Psoas muscle (tissue), 8 donors: ENCODE results near the gene SIGLEC10. TPM values are rescaled to one million over a fixed set of nuclear protein-coding genes. Genes with fewer than 3 reads are reported as not detected.

Experiments used
- ATAC-seq, 4 donors: fragments of 200-7000 bp; cut with Tn5 transposase; one replicate each; pipeline ENCODE4 v1.9.1; 2020; ENCODE audit warnings: moderate library complexity in 3 of 4, mild to moderate bottlenecking in 2 of 4
- DNase-seq, 2 donors: peaks; one replicate each; pipeline ENCODE4 v3.0.0-alpha.2; 2020
- H3K27ac ChIP-seq: fragments of 200-600 bp; one replicate; pipeline ENCODE4 v1.8.0; 2022
- H3K27me3 ChIP-seq, 3 donors: fragments of 200-600 bp in 1 of 3; one replicate each; pipeline versions ENCODE4 v1.6.1 to v1.8.0; 2013 to 2022; ENCODE audit warnings: low read length in 2 of 3, mild to moderate bottlenecking in 2 of 3, moderate library complexity in 1 of 3; ENCODE audit not compliant: insufficient read depth in 3 of 3
- H3K36me3 ChIP-seq, 2 donors: fragments of 200-600 bp in 1 of 2; one replicate each; pipeline versions ENCODE4 v1.6.1 to v1.8.0; 2013 to 2022; ENCODE audit warnings: low read depth in 1 of 2, mild to moderate bottlenecking in 1 of 2, moderate library complexity in 1 of 2; ENCODE audit not compliant: insufficient read depth in 1 of 2
- H3K4me1 ChIP-seq: fragments of 200-600 bp; one replicate; pipeline ENCODE4 v1.8.0; 2022
- H3K4me3 ChIP-seq: fragments of 200-600 bp; one replicate; pipeline ENCODE4 v1.8.0; 2022; ENCODE audit warnings: mild to moderate bottlenecking
- H3K9me3 ChIP-seq: fragments of 200-600 bp; one replicate; pipeline ENCODE4 v1.8.0; 2022
- CTCF ChIP-seq: fragments of 200-600 bp; IDR thresholded peaks from one replicate; pipeline ENCODE4 v1.8.0; 2022; ENCODE audit warnings: antibody characterized with exemption
- WGBS, 3 donors: extraction: QIAGEN DNeasy Blood & Tissue Kit; methylation state at CpG; one replicate each; pipeline versions ENCODE4 v1.1.6 to v1.1.7; 2013; 5-methylcytosine and 5-hydroxymethylcytosine counted together
- intact Hi-C, 2 donors: fragments of 100-400 bp; cut with DNase I; formaldehyde crosslinking; loops; one replicate each; pipeline versions ENCODE4 v1.11.0 to v1.14.2; 2022
- polyA plus RNA-seq, 3 donors: library from polyadenylated mRNA; stranded (reverse); fragments of 200-250 nt; gene quantifications; one replicate each; pipeline ENCODE4 v1.2.3, GENCODE V29; 2013
- total RNA-seq, 4 donors: library from RNA; stranded (reverse); fragmentation: NEBNext Ultra II Directional in 2 of 4; extraction: Animal tissue kit (Norgen Biotek cat#: 25700) in 2 of 4; gene quantifications; one replicate each; pipeline versions ENCODE4 v1.2.1 to v1.2.4, GENCODE V29; 2021 to 2023
- donor health status: healthy with polysubstance abuse.
- donor health status: DM: no; HTN: no; CAD: no; lungs with moderate emphysema.
- donor health status: Bipolar disorder and iron deficiency.
- donor health status: healthy.
- donor health status: DM: yes; HTN: yes; CAD: no.
- donor health status: DM: no; HTN: no; CAD: no.
- donor health status: DM: no; HTN: no; CAD: no.
- donor health status: DM: yes; HTN: yes; CAD: no.

SIGLEC10 gene
- total and polyA plus RNA-seq, 7 donors = 0.09 to 1.1 (median 0.73) TPM

- Histone ChIP-seq H3K4me1 (no peaks in the 10 kb centered on the region), H3K9me3 (no peaks in the 10 kb centered on the region), H3K36me3 (no peaks in the 10 kb centered on the region), H3K27ac (no peak overlapping the region), H3K4me3 (no peak overlapping the region), H3K27me3 (peaks cover 0 to 15% (median 3%) of the 10 kb centered on the region in 3 donors)
- TF ChIP-seq CTCF = no peak
- WGBS, 3 donors = 75 to 83% (median 79%) methylated on average over 5 to 7 of the region's 7 CpGs
- intact Hi-C loops = no loop called here
- no peak for ATAC-seq
- no peak for DNase-seq
Observed at GRCh38 chr19:51462276-51462675, 44.8 kb upstream of the SIGLEC10 start.

GRCh38 chr19:51461723-51462161, 44.3 kb upstream of the SIGLEC10 start:
- peaks cover 0 to 15% (median 3%) of the 10 kb centered on the region in 3 donors for H3K27me3 ChIP-seq
- WGBS, 3 donors = 63 to 65% (median 63%) methylated on average over 8 of the region's 8 CpGs
- H3K27ac ChIP-seq = no peak overlapping the region
- no peaks in the 10 kb centered on the region for H3K4me1 ChIP-seq
- H3K36me3 ChIP-seq = no peaks in the 10 kb centered on the region
- DNase-seq (no peak), ATAC-seq (no peak)
- no peaks in the 10 kb centered on the region for H3K9me3 ChIP-seq
- no peak for TF ChIP-seq CTCF
- no peak overlapping the region for H3K4me3 ChIP-seq
- intact Hi-C loops = no loop called here

GRCh38 chr19:51460164-51460992, 42.9 kb upstream of the SIGLEC10 start:
- intact Hi-C loops = no loop called here
- DNase-seq = no peak
- Histone ChIP-seq H3K27me3 (peaks cover 0 to 12% (median 3%) of the 10 kb centered on the region in 3 donors), H3K4me1 (no peaks in the 10 kb centered on the region), H3K9me3 (no peaks in the 10 kb centered on the region), H3K36me3 (no peaks in the 10 kb centered on the region), H3K27ac (no peak overlapping the region), H3K4me3 (peak overlapping the region; percentile 22)
- TF ChIP-seq CTCF = no peak
- no peak for ATAC-seq
- WGBS, 3 donors = 53 to 56% (median 53%) methylated on average over 13 of the region's 13 CpGs

- DNase-seq (no peak), ATAC-seq (no peak)
- intact Hi-C loops = no loop called here
- H3K9me3 ChIP-seq = no peaks in the 10 kb centered on the region
- H3K27me3 ChIP-seq = peaks cover 0 to 12% (median 4%) of the 10 kb centered on the region in 3 donors
- H3K4me3 ChIP-seq = no peak overlapping the region
- WGBS, 3 donors = 70 to 74% (median 73%) methylated on average over 13 to 14 of the region's 14 CpGs
- TF ChIP-seq CTCF = no peak
- no peaks in the 10 kb centered on the region for H3K36me3 ChIP-seq
- H3K27ac ChIP-seq = no peak overlapping the region
- H3K4me1 ChIP-seq = no peaks in the 10 kb centered on the region
Observed at GRCh38 chr19:51458899-51459505, 41.6 kb upstream of the SIGLEC10 start.
